HepG2 (cell line): ENCODE results near the gene MEF2A. TPM values are rescaled to one million over a fixed set of nuclear protein-coding genes. Genes with fewer than 3 reads are reported as not detected.

Experiments
- ARNT ChIP-seq: fragments of 450-650 bp; IDR thresholded peaks from 2 replicates; pipeline ENCODE4 v1.6.1; 2017
- BRD4 ChIP-seq: sonication (generic); formaldehyde crosslinking; IDR thresholded peaks from 2 replicates; pipeline ENCODE4 v1.4.0; 2020; ENCODE audit warnings: missing genetic modification reagents
- ESRRA ChIP-seq: sonication (generic); formaldehyde crosslinking; IDR thresholded peaks from 2 replicates; pipeline ENCODE4 v1.5.1; 2020; ENCODE audit warnings: mild to moderate bottlenecking, low read depth, missing genetic modification reagents
- FOXA1 ChIP-seq, 2 experiments: fragments of 450-650 bp in 1 of 2; sonication (generic) in 1 of 2; formaldehyde crosslinking in 1 of 2; IDR thresholded peaks; 2 replicates each; pipeline versions ENCODE4 v1.4.0 to v1.6.1; 2016 to 2020; ENCODE audit warnings: missing genetic modification reagents in 1 of 2
- GTF3A ChIP-seq: sonication (generic); formaldehyde crosslinking; conservative IDR thresholded peaks from 2 replicates; pipeline ENCODE4 v1.4.0; 2020; ENCODE audit warnings: mild to moderate bottlenecking, missing genetic modification reagents
- KLF11 ChIP-seq: IDR thresholded peaks from 2 replicates; pipeline ENCODE4 v1.6.1; 2016; ENCODE audit warnings: missing compliant biosample characterization
- KLF9 ChIP-seq: IDR thresholded peaks from 2 replicates; pipeline ENCODE4 v1.6.1; 2016; ENCODE audit warnings: low read depth
- NR2F2 ChIP-seq: IDR thresholded peaks from 2 replicates; pipeline ENCODE4 v1.6.1; 2012; ENCODE audit warnings: low read depth, inconsistent platforms, borderline replicate concordance
- REPIN1 ChIP-seq: sonication (generic); formaldehyde crosslinking; IDR thresholded peaks from 2 replicates; pipeline ENCODE4 v1.8.0; 2022; ENCODE audit warnings: missing genetic modification reagents, low read depth, mild to moderate bottlenecking, borderline replicate concordance
- REXO4 ChIP-seq: sonication (generic); formaldehyde crosslinking; IDR thresholded peaks from 2 replicates; pipeline ENCODE4 v1.8.0; 2022; ENCODE audit warnings: missing genetic modification reagents, mild to moderate bottlenecking, borderline replicate concordance
- RORA ChIP-seq: sonication (generic); formaldehyde crosslinking; IDR thresholded peaks from 2 replicates; pipeline ENCODE4 v1.5.0; 2020; ENCODE audit warnings: mild to moderate bottlenecking, missing genetic modification reagents, moderate library complexity
- SIN3A ChIP-seq: IDR thresholded peaks from 2 replicates; pipeline ENCODE4 v1.6.1; 2011; ENCODE audit warnings: low read depth, mild to moderate bottlenecking, control low read depth, low read length, borderline replicate concordance
- SOX13 ChIP-seq, 3 experiments: fragments of 450-650 bp in 1 of 3; sonication (generic) in 1 of 3; formaldehyde crosslinking in 1 of 3; IDR thresholded peaks in 2 of 3; conservative IDR thresholded peaks in 1 of 3; 2 replicates each; pipeline versions ENCODE4 v1.5.0 to v1.6.1; 2016 to 2020; ENCODE audit warnings: antibody characterized with exemption in 1 of 3, mild to moderate bottlenecking in 1 of 3, missing compliant biosample characterization in 1 of 3, missing genetic modification reagents in 1 of 3, moderate library complexity in 1 of 3
- THYN1 ChIP-seq: sonication (generic); formaldehyde crosslinking; IDR thresholded peaks from 2 replicates; pipeline ENCODE4 v1.8.1; 2023; ENCODE audit warnings: low read depth, mild to moderate bottlenecking, moderate library complexity, missing genetic modification reagents, borderline replicate concordance
- TOE1 ChIP-seq: sonication (generic); formaldehyde crosslinking; IDR thresholded peaks from 2 replicates; pipeline ENCODE4 v1.4.0; 2020; ENCODE audit warnings: mild to moderate bottlenecking, missing genetic modification reagents
- YY1 ChIP-seq: IDR thresholded peaks from 2 replicates; pipeline ENCODE4 v1.6.1; 2011; ENCODE audit warnings: low read length, low read depth, moderate library complexity, mild to moderate bottlenecking; ENCODE audit not compliant: insufficient read depth, insufficient replicate concordance
- ZBTB8A ChIP-seq: sonication (generic); formaldehyde crosslinking; IDR thresholded peaks from 2 replicates; pipeline ENCODE4 v1.4.0; 2020; ENCODE audit warnings: mild to moderate bottlenecking, low read depth, missing genetic modification reagents, borderline replicate concordance
- ZMYM2 ChIP-seq: sonication (generic); formaldehyde crosslinking; IDR thresholded peaks from 2 replicates; pipeline ENCODE4 v1.8.0; 2022; ENCODE audit warnings: mild to moderate bottlenecking, missing genetic modification reagents
- ZNF143 ChIP-seq: sonication (generic); formaldehyde crosslinking; IDR thresholded peaks from 2 replicates; pipeline ENCODE4 v1.4.0; 2020; ENCODE audit warnings: missing genetic modification reagents
- ZNF430 ChIP-seq: sonication (generic); formaldehyde crosslinking; IDR thresholded peaks from 2 replicates; pipeline ENCODE4 v1.9.0; 2021; ENCODE audit warnings: mild to moderate bottlenecking, missing genetic modification reagents
- ZNF83 ChIP-seq: sonication (generic); formaldehyde crosslinking; IDR thresholded peaks from 2 replicates; pipeline ENCODE4 v1.4.0; 2020; ENCODE audit warnings: missing genetic modification reagents, mild to moderate bottlenecking, borderline replicate concordance
- polyA plus RNA-seq, 8 experiments: library from polyadenylated mRNA; depleted of rRNA in 3 of 8; stranded (reverse) in 7 of 8; unstranded in 1 of 8; fragments of >200 nt; fragmentation: Illumina TruSeq in 4 of 8; extraction: Trizol in 4 of 8; gene quantifications; 2 replicates each; pipeline versions ENCODE4 v1.2.1 to v1.2.3, GENCODE V29; 2011 to 2016; ENCODE audit warnings: low read depth in 4 of 8, missing spikeins in 1 of 8, mixed read lengths in 1 of 8; ENCODE audit not compliant: insufficient read depth in 1 of 8
- total RNA-seq, 5 experiments: library from RNA; depleted of rRNA; stranded (reverse); fragments of >200 nt; fragmentation: Illumina TruSeq; extraction: Trizol; gene quantifications; 2 replicates each; pipeline ENCODE4 v1.2.3, GENCODE V29; 2016; ENCODE audit warnings: low read depth in 1 of 5
- TF ChIP-seq, protein P1 (sequence below), 2 experiments: sonication (generic) in 1 of 2; formaldehyde crosslinking in 1 of 2; IDR thresholded peaks; 2 replicates each; pipeline versions ENCODE4 v1.4.0 to v1.6.1; 2018 to 2020; ENCODE audit warnings: missing genetic modification reagents in 2 of 2, borderline replicate concordance in 1 of 2, low read depth in 1 of 2, mild to moderate bottlenecking in 1 of 2, missing biosample characterization in 1 of 2
- TF ChIP-seq, protein P2 (sequence below): sonication (generic); formaldehyde crosslinking; IDR thresholded peaks from 2 replicates; pipeline ENCODE4 v1.4.0; 2020; ENCODE audit warnings: missing genetic modification reagents
- TF ChIP-seq, protein P3 (sequence below): IDR thresholded peaks from 2 replicates; pipeline ENCODE4 v1.6.1; 2016; ENCODE audit warnings: low read depth, borderline replicate concordance

Gene MEF2A
- total and polyA plus RNA-seq, 2 of the 13 experiments (the other 11 are each of a cell fraction or from before 2014, with no cell fraction given): 15.2 to 24.4 TPM

DNA sequence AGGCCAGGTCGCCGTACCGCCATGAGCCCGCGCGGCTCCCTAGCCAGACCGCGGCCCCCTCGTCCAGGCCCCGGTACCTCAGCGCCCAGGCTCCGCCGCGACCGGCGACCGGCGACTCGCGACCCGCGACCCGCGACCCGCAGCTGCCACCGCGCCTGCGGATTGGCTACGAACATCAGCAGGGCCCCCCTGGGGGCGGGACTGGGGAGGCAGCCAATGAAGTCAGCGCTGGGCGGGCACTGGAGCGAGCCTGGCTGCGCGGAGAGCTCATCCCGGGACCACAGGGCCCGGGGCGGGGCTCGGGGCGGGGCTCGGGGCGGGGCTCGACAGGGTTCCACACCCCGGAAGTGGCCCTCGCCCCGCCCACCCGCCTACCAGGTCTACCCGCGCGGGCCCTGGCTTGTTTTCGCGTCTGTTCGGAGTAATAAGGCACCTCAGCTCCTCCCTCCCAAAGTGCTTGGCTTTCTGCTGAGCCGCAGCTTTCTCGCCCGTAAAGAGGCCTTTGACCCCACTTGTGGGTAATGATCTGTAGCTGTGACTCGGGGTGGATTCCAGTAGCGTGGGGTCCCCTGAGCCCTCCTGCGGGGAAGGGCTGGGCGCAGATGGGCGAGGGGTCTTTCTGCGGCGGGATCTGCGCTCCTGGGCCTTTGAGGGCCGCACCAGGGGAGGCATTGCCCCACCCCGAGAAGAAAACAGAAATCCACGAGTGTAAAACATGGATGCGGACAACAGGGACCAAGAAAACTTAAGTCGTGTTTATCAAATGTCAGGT, 167.7 kb downstream of the MEF2A start, which contains the start of gene LYSMD4 (continued):
- TF ChIP-seq, protein P1, sequence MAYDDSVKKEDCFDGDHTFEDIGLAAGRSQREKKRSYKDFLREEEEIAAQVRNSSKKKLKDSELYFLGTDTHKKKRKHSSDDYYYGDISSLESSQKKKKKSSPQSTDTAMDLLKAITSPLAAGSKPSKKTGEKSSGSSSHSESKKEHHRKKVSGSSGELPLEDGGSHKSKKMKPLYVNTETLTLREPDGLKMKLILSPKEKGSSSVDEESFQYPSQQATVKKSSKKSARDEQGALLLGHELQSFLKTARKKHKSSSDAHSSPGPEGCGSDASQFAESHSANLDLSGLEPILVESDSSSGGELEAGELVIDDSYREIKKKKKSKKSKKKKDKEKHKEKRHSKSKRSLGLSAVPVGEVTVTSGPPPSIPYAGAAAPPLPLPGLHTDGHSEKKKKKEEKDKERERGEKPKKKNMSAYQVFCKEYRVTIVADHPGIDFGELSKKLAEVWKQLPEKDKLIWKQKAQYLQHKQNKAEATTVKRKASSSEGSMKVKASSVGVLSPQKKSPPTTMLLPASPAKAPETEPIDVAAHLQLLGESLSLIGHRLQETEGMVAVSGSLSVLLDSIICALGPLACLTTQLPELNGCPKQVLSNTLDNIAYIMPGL (CRISPR knock-in tag; IDR thresholded peaks at IDR 0.05; ENCODE audit: borderline replicate concordance in 1 of 2, low read depth in 1 of 2): peak in 1 of 2 experiments; percentile 21; a peak in 1 of 4 replicates
- no peak for TF ChIP-seq GTF3A (CRISPR knock-in tag)
- no peak for TF ChIP-seq ZNF83 (CRISPR knock-in tag)
- no peak for TF ChIP-seq ZNF430 (CRISPR knock-in tag)
- no peak for TF ChIP-seq TOE1 (CRISPR knock-in tag)
- TF ChIP-seq SOX13 (IDR thresholded peaks at IDR 0.05): no peak
- no peak for TF ChIP-seq SOX13 (CRISPR knock-in tag; conservative IDR thresholded peaks at IDR 0.05 in 1 of 2, IDR thresholded peaks at IDR 0.05 in 1 of 2)
- TF ChIP-seq, protein P2, sequence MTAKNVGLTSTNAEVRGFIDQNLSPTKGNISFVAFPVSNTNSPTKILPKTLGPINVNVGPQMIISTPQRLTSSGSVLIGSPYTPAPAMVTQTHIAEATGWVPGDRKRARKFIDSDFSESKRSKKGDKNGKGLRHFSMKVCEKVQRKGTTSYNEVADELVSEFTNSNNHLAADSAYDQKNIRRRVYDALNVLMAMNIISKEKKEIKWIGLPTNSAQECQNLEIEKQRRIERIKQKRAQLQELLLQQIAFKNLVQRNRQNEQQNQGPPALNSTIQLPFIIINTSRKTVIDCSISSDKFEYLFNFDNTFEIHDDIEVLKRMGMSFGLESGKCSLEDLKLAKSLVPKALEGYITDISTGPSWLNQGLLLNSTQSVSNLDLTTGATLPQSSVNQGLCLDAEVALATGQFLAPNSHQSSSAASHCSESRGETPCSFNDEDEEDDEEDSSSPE (CRISPR knock-in tag): peak; percentile 44
- TF ChIP-seq BRD4: 0 out of 2 replicates have a peak, but pooled peaks have one; percentile 22
- TF ChIP-seq, protein P3, sequence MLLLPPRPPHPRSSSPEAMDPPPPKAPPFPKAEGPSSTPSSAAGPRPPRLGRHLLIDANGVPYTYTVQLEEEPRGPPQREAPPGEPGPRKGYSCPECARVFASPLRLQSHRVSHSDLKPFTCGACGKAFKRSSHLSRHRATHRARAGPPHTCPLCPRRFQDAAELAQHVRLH: 0 out of 2 replicates have a peak, but pooled peaks have one; percentile 12
- no peak for TF ChIP-seq KLF9 (CRISPR knock-in tag)
- TF ChIP-seq FOXA1 (IDR thresholded peaks at IDR 0.05): no peak
- no peak for TF ChIP-seq FOXA1 (CRISPR knock-in tag; IDR thresholded peaks at IDR 0.05)
- TF ChIP-seq ARNT: no peak
- no peak for TF ChIP-seq REXO4 (CRISPR knock-in tag)
- no peak for TF ChIP-seq NR2F2
- TF ChIP-seq YY1: peak; percentile 28
- no peak for TF ChIP-seq RORA (CRISPR knock-in tag)
- TF ChIP-seq KLF11: no peak; the same call in 1 of the 2 replicates
- TF ChIP-seq REPIN1 (CRISPR knock-in tag): no peak
- no peak for TF ChIP-seq ZNF143
- no peak for TF ChIP-seq THYN1 (CRISPR knock-in tag)
- no peak for TF ChIP-seq ZBTB8A (CRISPR knock-in tag)
- peak; percentile 44; the same call in 1 of the 2 replicates for TF ChIP-seq SIN3A
- TF ChIP-seq ZMYM2: peak; percentile 56; the same call in 1 of the 2 replicates
- TF ChIP-seq ESRRA (CRISPR knock-in tag): 0 out of 2 replicates have a peak, but pooled peaks have one; percentile 33
